T-cell (primary cell): ENCODE measurements around the gene DCDC2. TPM values are rescaled to one million over a fixed set of nuclear protein-coding genes. Genes with fewer than 3 reads are reported as not detected.
"Not testable (repeated sequence)": the region's sequence is repeated elsewhere in the genome, so short reads cannot be mapped to it uniquely, and the experiment has no call there.

Experiments used
- ATAC-seq, 4 experiments: fragments of 200-7000 bp in 3 of 4; fragments of 150-1000 bp in 1 of 4; cut with Tn5 transposase; replicated peaks in 1 of 4; 1 replicate in 3 of 4; 2 replicates in 1 of 4; pipeline ENCODE4 v1.10.0; 2021; ENCODE audit warnings: moderate library complexity in 3 of 4, mild to moderate bottlenecking in 2 of 4, moderate number of reproducible peaks in 1 of 4
- CTCF ChIA-PET, 2 donors: fragments of 300-600 bp; sonication (Branson Sonifier 250); formaldehyde crosslinking; loops; one replicate each; lab custom pipeline; 2022; ENCODE audit warnings: antibody characterized with exemption in 2 of 2; lab: Charles Lee
- POLR2A ChIA-PET, 2 donors: fragments of 300-600 bp; sonication (Branson Sonifier 250); formaldehyde crosslinking; loops; one replicate each; lab custom pipeline; 2022; ENCODE audit warnings: antibody characterized with exemption in 2 of 2; lab: Charles Lee
- DNase-seq, 35 experiments: peaks; one replicate each; pipeline versions ENCODE4 v3.0.0 to v3.0.0-alpha.2; 2013 to 2023
- H3K27ac ChIP-seq: one replicate; pipeline ENCODE4 v1.5.1; 2013; ENCODE audit warnings: low read length
- H3K27me3 ChIP-seq, 2 experiments: replicated peaks in 1 of 2; 1 replicate in 1 of 2; 2 replicates in 1 of 2; pipeline versions ENCODE4 v1.6.1 to v1.7.0; 2013; ENCODE audit warnings: low read length in 1 of 2, mixed read lengths in 1 of 2; ENCODE audit not compliant: control insufficient read depth in 2 of 2, insufficient read depth in 2 of 2; ENCODE audit errors: extremely low read depth in 1 of 2
- H3K36me3 ChIP-seq, 2 donors: 1 replicate in 1 of 2; 2 replicates in 1 of 2; pipeline versions ENCODE4 v1.6.1 to v1.7.0; 2013; ENCODE audit warnings: low read length in 1 of 2; ENCODE audit not compliant: control insufficient read depth in 2 of 2, insufficient read depth in 1 of 2; ENCODE audit errors: extremely low read depth in 1 of 2
- H3K4me1 ChIP-seq, 2 experiments: 1 replicate in 1 of 2; 2 replicates in 1 of 2; pipeline versions ENCODE4 v1.6.1 to v1.7.0; 2013; ENCODE audit warnings: low read length in 2 of 2, mixed read lengths in 1 of 2; ENCODE audit not compliant: insufficient read depth in 2 of 2, control insufficient read depth in 1 of 2; ENCODE audit errors: extremely low read depth in 1 of 2
- H3K4me3 ChIP-seq, 2 donors: 1 replicate in 1 of 2; 2 replicates in 1 of 2; pipeline versions ENCODE4 v1.5.1 to v1.7.0; 2013; ENCODE audit warnings: mild to moderate bottlenecking in 2 of 2, low read length in 1 of 2, moderate library complexity in 1 of 2; ENCODE audit not compliant: control insufficient read depth in 1 of 2; ENCODE audit errors: extremely low read depth in 1 of 2
- H3K9me3 ChIP-seq: 2 replicates; pipeline ENCODE4 v1.7.0; 2013
- H3K27ac Mint-ChIP-seq, 2 donors: one replicate each; pipeline ENCODE4 v1.8.0; 2020 to 2021; ENCODE audit warnings: mild to moderate bottlenecking in 2 of 2, mixed read lengths in 2 of 2
- H3K27me3 Mint-ChIP-seq, 2 donors: one replicate each; pipeline ENCODE4 v1.8.0; 2021 to 2022; ENCODE audit warnings: mixed read lengths in 2 of 2
- H3K36me3 Mint-ChIP-seq: one replicate; pipeline ENCODE4 v1.8.0; 2021; ENCODE audit warnings: mixed read lengths
- H3K4me1 Mint-ChIP-seq, 3 donors: one replicate each; pipeline ENCODE4 v1.8.0; 2020 to 2022; ENCODE audit warnings: mixed read lengths in 3 of 3, mild to moderate bottlenecking in 1 of 3
- H3K4me3 Mint-ChIP-seq, 3 donors: one replicate each; pipeline ENCODE4 v1.8.0; 2020 to 2022; ENCODE audit warnings: mild to moderate bottlenecking in 3 of 3, mixed read lengths in 3 of 3, moderate library complexity in 3 of 3
- H3K9me3 Mint-ChIP-seq, 3 donors: one replicate each; pipeline ENCODE4 v1.8.0; 2020 to 2022; ENCODE audit warnings: mixed read lengths in 3 of 3
- WGBS: methylation state at CpG from one replicate; pipeline ENCODE4 v1.1.5; 2013; ENCODE audit warnings: missing lambda C conversion rate; ENCODE audit not compliant: insufficient coverage; 5-methylcytosine and 5-hydroxymethylcytosine counted together
- total RNA-seq, 35 experiments: library from RNA in 6 of 35; stranded (reverse) in 6 of 35; fragments of 120-200 nt in 1 of 35; gene quantifications; one replicate each; pipeline versions ENCODE4 v1.2.1 to v1.2.4 and lab custom pipeline; 2013 to 2026

Gene DCDC2
- total RNA-seq, 5 donors from 2014 or later (not counting 1 experiment from before 2014, with no cell fraction given), result 0.09 to 0.58 (median 0.13) TPM; not detected in 1

DNA sequence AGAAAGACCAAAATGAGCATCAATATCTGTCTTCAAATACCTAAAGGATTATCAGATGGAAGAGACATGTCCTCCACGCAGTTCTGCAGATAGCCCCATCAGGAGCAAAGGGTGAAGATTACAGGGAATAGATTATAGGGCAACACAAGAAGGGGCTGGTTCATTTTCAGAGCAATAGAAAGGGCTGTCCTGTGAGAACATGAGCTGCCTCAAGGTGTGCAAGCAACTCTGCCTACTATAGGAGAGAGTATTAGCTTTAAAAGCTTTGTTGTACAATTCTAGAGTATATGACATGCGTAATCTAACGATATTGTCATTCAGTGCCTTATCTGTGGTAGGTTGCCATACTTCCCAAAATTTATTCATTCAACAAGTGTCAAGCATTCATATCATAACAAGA is 119.2 kb downstream of the DCDC2 start:
- ChIA-PET CTCF (no interaction called here), POLR2A (no interaction called here)
- WGBS, result no CpG with 5 or more reads among the region's 3 CpGs
- H3K9me3 ChIP-seq, result no peaks in the 10 kb centered on the region
- H3K4me3 Mint-ChIP-seq, result no peak overlapping the region
- H3K4me1 ChIP-seq, result no peaks in the 10 kb centered on the region
- no peak overlapping the region for H3K4me3 ChIP-seq
- H3K27me3 Mint-ChIP-seq, result peaks cover 17 to 21% of the 10 kb centered on the region in 2 donors
- H3K36me3 Mint-ChIP-seq, result no peaks in the 10 kb centered on the region
- H3K36me3 ChIP-seq, result no peaks in the 10 kb centered on the region
- no peak overlapping the region for H3K27ac Mint-ChIP-seq
- no peak overlapping the region for H3K27ac ChIP-seq
- peaks cover 0 to 7% of the 10 kb centered on the region in 2 experiments for H3K27me3 ChIP-seq
- H3K9me3 Mint-ChIP-seq, result peaks cover 3 to 4% (median 3%) of the 10 kb centered on the region in 3 donors
- no peak for ATAC-seq
- H3K4me1 Mint-ChIP-seq, result peaks cover 0 to 5% (median 0%) of the 10 kb centered on the region in 3 donors
- no peak for DNase-seq

DNA sequence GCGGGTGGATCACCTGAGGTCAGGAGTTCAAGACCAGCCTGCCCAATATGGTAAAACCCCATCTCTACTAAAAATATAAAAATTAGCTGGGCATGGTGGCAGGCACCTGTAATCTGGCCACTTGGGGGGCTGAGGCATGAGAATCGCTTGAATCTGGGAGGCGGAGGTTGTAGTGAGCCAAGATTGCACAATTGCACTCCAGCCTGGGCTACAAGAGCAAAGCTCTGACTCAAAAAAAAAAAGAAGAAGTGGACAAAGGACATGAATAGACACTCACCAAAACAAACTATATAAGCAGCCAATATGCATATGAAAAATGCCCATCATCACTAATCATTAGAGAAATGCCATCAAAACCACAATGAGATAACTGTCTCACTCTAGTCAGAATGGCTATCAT is 121.1 kb downstream of the DCDC2 start:
- H3K27ac Mint-ChIP-seq, H3K4me1 ChIP-seq, H3K4me3 Mint-ChIP-seq, CTCF ChIA-PET, H3K36me3 Mint-ChIP-seq, DNase-seq, H3K9me3 Mint-ChIP-seq, H3K27ac ChIP-seq, H3K9me3 ChIP-seq, POLR2A ChIA-PET, H3K4me3 ChIP-seq, H3K27me3 ChIP-seq, H3K36me3 ChIP-seq, H3K4me1 Mint-ChIP-seq, ATAC-seq: not testable (repeated sequence)
- WGBS, result 86% methylated on average over 2 of the region's 3 CpGs
- peaks cover 11 to 21% of the 10 kb centered on the region in 2 donors for H3K27me3 Mint-ChIP-seq

DNA sequence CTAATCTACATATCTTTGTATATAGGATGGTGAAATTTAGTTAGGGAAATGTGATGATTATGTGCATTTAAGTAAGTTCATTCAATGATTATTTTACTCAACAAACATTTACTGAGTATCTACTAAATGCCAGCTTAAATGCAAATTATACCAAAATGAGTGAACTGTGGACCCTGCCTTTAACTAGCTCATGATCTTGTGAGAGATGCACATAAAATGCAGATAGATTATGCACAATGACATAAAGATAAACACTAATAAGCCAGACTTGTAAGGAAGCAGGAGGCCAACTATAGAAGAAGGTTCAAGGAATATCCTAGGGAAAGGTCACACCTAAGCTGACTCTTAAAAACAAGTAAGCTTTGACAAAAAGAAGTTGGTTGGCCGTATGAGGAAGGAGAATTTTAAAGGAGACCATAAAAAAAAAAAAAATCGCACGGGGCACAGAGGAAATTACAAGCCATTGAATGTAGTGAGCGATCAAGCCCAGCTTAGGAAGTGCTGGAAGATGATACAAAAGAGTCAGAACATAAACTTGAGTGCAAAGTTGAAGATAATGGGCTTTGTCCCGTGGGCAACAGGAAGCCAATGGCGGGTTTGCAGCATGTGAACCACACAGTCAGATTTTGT is 123.9 kb downstream of the DCDC2 start:
- ATAC-seq, result no peak
- Mint-ChIP-seq H3K27ac (peak overlapping the region in 1 of 2 donors; percentile 19), H3K4me1 (peaks cover 0 to 5% (median 0%) of the 10 kb centered on the region in 3 donors), H3K36me3 (no peaks in the 10 kb centered on the region), H3K27me3 (peaks cover 32 to 36% of the 10 kb centered on the region in 2 donors), H3K9me3 (peaks cover 3 to 4% (median 3%) of the 10 kb centered on the region in 3 donors), H3K4me3 (no peak overlapping the region)
- POLR2A ChIA-PET, result interaction anchor here in 1 of 2 donors (0.7 kb wide), 1 partner anchor 84 kb away, joined by 3 read pairs; no protein-coding TSS in a partner anchor
- Histone ChIP-seq H3K27ac (no peak overlapping the region), H3K4me1 (no peaks in the 10 kb centered on the region), H3K4me3 (no peak overlapping the region), H3K36me3 (no peaks in the 10 kb centered on the region), H3K27me3 (peaks cover 0 to 8% of the 10 kb centered on the region in 2 experiments), H3K9me3 (no peaks in the 10 kb centered on the region)
- 48% methylated on average over 6 of the region's 6 CpGs for WGBS
- CTCF ChIA-PET, result interaction anchor here in 1 of 2 donors (0.5 kb wide), 1 partner anchor 940 kb away, joined by 3 read pairs; no protein-coding TSS in a partner anchor
- DNase-seq, result no peak

DNA sequence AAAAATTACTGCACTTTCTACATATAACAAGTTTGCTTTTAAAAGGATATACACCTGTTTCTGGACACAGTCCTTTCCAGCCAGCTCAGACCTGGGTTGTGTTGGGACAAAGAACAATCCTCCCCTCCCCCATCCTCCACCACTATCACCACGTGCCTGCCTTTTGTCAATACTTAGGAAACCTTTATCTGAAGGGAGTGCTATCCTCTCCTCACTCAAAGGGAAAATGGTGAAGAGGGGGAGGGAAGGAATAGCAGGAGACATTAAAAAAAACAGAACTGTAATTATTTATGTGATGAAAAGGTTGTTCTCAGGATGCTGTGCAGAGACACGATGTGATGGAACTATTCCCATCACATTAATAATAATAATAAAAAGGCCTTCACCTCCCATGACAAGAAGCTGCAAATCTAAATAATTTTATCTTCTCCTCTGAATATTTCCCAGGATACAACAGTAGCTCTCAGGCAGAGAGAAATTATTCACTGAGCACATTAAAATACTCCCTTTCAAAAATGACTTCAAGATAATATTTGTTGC is 126.4 kb downstream of the DCDC2 start:
- Mint-ChIP-seq H3K27ac (no peak overlapping the region), H3K9me3 (no peaks in the 10 kb centered on the region), H3K27me3 (peaks cover 36 to 46% of the 10 kb centered on the region in 2 donors), H3K36me3 (no peaks in the 10 kb centered on the region), H3K4me1 (no peaks in the 10 kb centered on the region), H3K4me3 (no peak overlapping the region)
- ChIA-PET CTCF (interaction anchor here in 1 of 2 donors (0.6 kb wide), 1 partner anchor 21 kb away, joined by 3 read pairs; no protein-coding TSS in a partner anchor), POLR2A (no interaction called here)
- H3K9me3 ChIP-seq, result no peaks in the 10 kb centered on the region
- ATAC-seq (no peak), DNase-seq (no peak)
- no peaks in the 10 kb centered on the region for H3K36me3 ChIP-seq
- WGBS, result no CpG with 5 or more reads among the region's 2 CpGs
- H3K4me3 ChIP-seq, result no peak overlapping the region
- no peaks in the 10 kb centered on the region for H3K4me1 ChIP-seq
- peaks cover 0 to 8% of the 10 kb centered on the region in 2 experiments for H3K27me3 ChIP-seq
- no peak overlapping the region for H3K27ac ChIP-seq

DNA sequence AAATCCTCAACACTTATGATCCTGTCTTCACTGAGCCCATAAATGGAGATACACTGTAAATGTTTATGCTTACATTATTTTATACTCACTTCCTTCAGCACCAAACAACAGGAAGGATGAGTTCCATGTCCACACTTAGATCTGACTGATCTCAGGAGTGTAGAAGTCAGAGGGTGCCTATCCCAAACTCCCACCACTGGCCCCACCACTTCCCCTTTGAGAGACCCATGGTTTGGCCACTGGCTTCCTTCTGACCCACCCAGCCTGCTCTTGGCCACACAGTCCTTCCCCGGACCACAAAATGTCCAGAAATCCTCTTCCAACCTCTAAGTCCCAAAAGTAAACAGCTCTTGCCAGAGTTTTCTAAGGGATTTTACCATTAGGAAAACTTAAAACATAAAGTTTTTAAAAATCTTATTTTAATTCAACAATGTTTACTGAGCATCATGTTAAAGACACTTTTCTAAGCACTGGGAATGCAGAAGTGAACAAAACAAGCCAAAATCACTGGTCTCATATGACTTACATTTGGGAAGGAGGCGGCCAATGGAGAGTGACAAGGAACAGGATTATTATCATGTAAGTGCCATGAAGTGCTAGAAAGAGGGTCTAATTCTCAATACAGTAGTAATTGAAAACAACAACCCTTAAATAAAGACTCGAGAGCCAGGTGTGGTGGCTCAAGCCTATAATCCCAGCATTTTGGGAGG is 128.0 kb downstream of the DCDC2 start:
- no peak for DNase-seq
- H3K4me1 ChIP-seq, result no peaks in the 10 kb centered on the region
- H3K9me3 ChIP-seq, result no peaks in the 10 kb centered on the region
- no peak overlapping the region for H3K4me3 ChIP-seq
- no peaks in the 10 kb centered on the region for H3K4me1 Mint-ChIP-seq
- H3K27me3 Mint-ChIP-seq, result peaks cover 37 to 52% of the 10 kb centered on the region in 2 donors
- no peak for ATAC-seq
- H3K27ac ChIP-seq, result no peak overlapping the region
- ChIA-PET CTCF (interaction anchor here in 1 of 2 donors (0.6 kb wide), 1 partner anchor 22 kb away, joined by 7 read pairs; no protein-coding TSS in a partner anchor), POLR2A (interaction anchor here in 1 of 2 donors (0.7 kb wide), 1 partner anchor 19 kb away, joined by 3 read pairs; no protein-coding TSS in a partner anchor)
- H3K27me3 ChIP-seq, result peaks cover 0 to 8% of the 10 kb centered on the region in 2 experiments
- H3K4me3 Mint-ChIP-seq, result no peak overlapping the region
- H3K9me3 Mint-ChIP-seq, result no peaks in the 10 kb centered on the region
- no CpG with 5 or more reads among the region's 3 CpGs for WGBS
- no peaks in the 10 kb centered on the region for H3K36me3 ChIP-seq
- H3K36me3 Mint-ChIP-seq, result no peaks in the 10 kb centered on the region
- H3K27ac Mint-ChIP-seq, result no peak overlapping the region

DNA sequence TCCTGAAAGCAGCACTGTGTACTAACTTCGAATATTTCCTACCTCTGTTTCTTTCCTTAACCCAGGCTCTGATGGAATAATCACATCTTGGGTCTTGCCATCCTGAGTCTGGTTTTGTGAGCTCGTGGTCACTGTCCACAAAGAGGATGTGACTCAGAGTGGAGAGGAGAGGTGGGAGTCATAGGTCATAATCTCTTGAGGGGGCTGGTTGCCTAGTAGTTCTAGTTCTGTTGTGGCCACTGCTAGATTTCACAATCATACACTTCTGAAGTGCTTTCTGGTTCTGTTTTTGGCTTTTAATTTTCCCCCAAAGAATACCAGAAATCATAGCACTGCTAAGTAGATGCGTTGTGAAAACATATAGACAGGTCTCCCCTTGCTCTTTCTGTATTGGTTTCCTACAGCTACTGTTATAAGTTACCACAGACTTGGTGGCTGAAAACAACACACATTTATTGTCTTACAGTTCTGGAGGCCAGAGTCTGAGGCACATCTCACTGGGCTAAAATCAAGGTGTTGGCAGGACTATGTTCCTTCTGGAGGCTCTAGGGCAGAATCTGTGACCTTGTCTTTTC is 129.1 kb downstream of the DCDC2 start:
- no peak overlapping the region for H3K4me3 Mint-ChIP-seq
- H3K9me3 ChIP-seq, result no peaks in the 10 kb centered on the region
- WGBS, result no CpG with 5 or more reads among the region's 3 CpGs
- no peak overlapping the region for H3K27ac Mint-ChIP-seq
- H3K36me3 ChIP-seq, result no peaks in the 10 kb centered on the region
- ATAC-seq (no peak), DNase-seq (no peak)
- H3K36me3 Mint-ChIP-seq, result no peaks in the 10 kb centered on the region
- no peaks in the 10 kb centered on the region for H3K4me1 ChIP-seq
- peaks cover 0 to 8% of the 10 kb centered on the region in 2 experiments for H3K27me3 ChIP-seq
- peaks cover 34 to 51% of the 10 kb centered on the region in 2 donors for H3K27me3 Mint-ChIP-seq
- H3K4me1 Mint-ChIP-seq, result no peaks in the 10 kb centered on the region
- H3K27ac ChIP-seq, result no peak overlapping the region
- no peaks in the 10 kb centered on the region for H3K9me3 Mint-ChIP-seq
- no peak overlapping the region for H3K4me3 ChIP-seq
- ChIA-PET POLR2A (no interaction called here), CTCF (no interaction called here)
